Smooth muscle cell (in vitro differentiated cells): ENCODE results near the gene ZFYVE19. TPM values are rescaled to one million over a fixed set of nuclear protein-coding genes. Genes with fewer than 3 reads are reported as not detected.

Source experiments
- DNase-seq: peaks from one replicate; lab custom pipeline; 2025; ENCODE audit not compliant: unreplicated experiment; lab: John Stamatoyannopoulos, UW
- H2AFZ ChIP-seq: fragments of 200-600 bp; sonication (generic); 2 replicates; pipeline ENCODE4 v1.6.0; 2016; ENCODE audit warnings: antibody characterized with exemption, low read depth, mild to moderate bottlenecking
- H3F3A ChIP-seq: fragments of 200-600 bp; sonication (generic); 2 replicates; pipeline ENCODE4 v1.6.0; 2017; ENCODE audit warnings: antibody characterized with exemption, low read depth
- H3K27ac ChIP-seq: fragments of 200-600 bp; sonication (generic); 2 replicates; pipeline ENCODE4 v1.5.1; 2016; ENCODE audit warnings: low read depth, mild to moderate bottlenecking
- H3K27me3 ChIP-seq: fragments of 200-600 bp; sonication (generic); 2 replicates; pipeline ENCODE4 v1.6.1; 2016; ENCODE audit warnings: low read depth, mild to moderate bottlenecking
- H3K36me3 ChIP-seq: fragments of 200-600 bp; sonication (generic); 2 replicates; pipeline ENCODE4 v1.5.1; 2016; ENCODE audit warnings: low read depth
- H3K4me1 ChIP-seq: fragments of 200-600 bp; sonication (generic); 2 replicates; pipeline ENCODE4 v1.5.1; 2016; ENCODE audit warnings: low read depth
- H3K4me2 ChIP-seq: fragments of 200-600 bp; sonication (generic); 2 replicates; pipeline ENCODE4 v1.6.0; 2016; ENCODE audit warnings: mild to moderate bottlenecking
- H3K4me3 ChIP-seq: fragments of 200-600 bp; sonication (generic); 2 replicates; pipeline ENCODE4 v1.5.1; 2016; ENCODE audit warnings: mild to moderate bottlenecking
- H3K79me2 ChIP-seq: fragments of 200-600 bp; sonication (generic); 2 replicates; pipeline ENCODE4 v1.6.0; 2016; ENCODE audit warnings: low read depth, mild to moderate bottlenecking
- H3K9ac ChIP-seq: fragments of 200-600 bp; sonication (generic); 2 replicates; pipeline ENCODE4 v1.6.0; 2016; ENCODE audit warnings: low read depth
- H3K9me3 ChIP-seq: fragments of 200-600 bp; sonication (generic); replicated peaks from 2 replicates; pipeline ENCODE4 v1.5.1; 2016; ENCODE audit warnings: low read depth
- H4K20me1 ChIP-seq: fragments of 200-600 bp; sonication (generic); 2 replicates; pipeline ENCODE4 v1.6.0; 2016; ENCODE audit warnings: low read depth
- WGBS: methylation state at CpG from one replicate; pipeline ENCODE4 v1.1.7; 2016; ENCODE audit warnings: low lambda C conversion rate; 5-methylcytosine and 5-hydroxymethylcytosine counted together
- polyA plus RNA-seq: library from polyadenylated mRNA; unstranded; fragments of >200 nt; fragmentation: Nextera tagmentation; extraction: Ambion mirVana; gene quantifications from 2 replicates; pipeline ENCODE4 v1.2.1, GENCODE V29; 2016
- total RNA-seq: library from RNA; depleted of rRNA; stranded (reverse); fragments of >200 nt; gene quantifications from 2 replicates; pipeline ENCODE4 v1.2.3, GENCODE V29; 2014
- TF ChIP-seq, protein P1 (sequence below): fragments of 200-600 bp; sonication (generic); IDR thresholded peaks from 2 replicates; pipeline ENCODE4 v1.5.1; 2017; ENCODE audit warnings: borderline replicate concordance, mild to moderate bottlenecking, antibody characterized with exemption; ENCODE audit not compliant: insufficient read depth, poor library complexity, severe bottlenecking

Gene ZFYVE19
- total and polyA plus RNA-seq, 2 experiments from 2014 or later, result 16.5 to 30.1 TPM

DNA sequence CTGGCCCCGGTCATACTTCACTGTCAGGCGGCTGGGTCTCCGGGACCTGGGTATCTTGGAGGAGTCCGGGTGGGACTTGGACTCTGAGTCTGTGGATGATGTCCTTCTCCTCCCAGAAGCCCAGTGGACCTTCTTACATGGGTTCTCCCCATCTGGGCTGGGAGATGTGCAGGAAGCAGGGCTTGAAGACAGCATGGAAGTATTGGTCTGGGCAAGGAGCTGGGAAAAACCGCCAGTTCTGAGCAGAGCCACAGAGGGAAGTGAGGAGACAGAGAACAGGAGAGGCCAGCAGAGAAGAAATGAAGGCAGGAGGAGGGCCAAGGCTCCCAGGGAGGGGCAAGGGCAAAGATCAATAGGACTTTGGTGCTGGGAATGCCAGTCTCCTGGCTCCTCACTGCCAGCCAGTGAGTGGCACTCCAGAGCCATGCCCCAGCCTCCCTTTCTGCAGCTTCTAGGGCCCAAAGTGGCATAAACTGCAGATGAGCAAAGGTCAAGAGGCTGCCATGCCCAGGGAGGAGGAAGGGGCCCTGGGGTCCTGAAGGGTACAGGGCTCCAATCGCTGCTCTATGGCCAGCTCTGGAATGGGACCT is 21.7 kb downstream of the ZFYVE19 start, which contains the start of gene PPP1R14D:
PPP1R14D (minus strand) TSS at position 262 of the 590 bp plus-strand sequence; CDS start at position 195, 67 bp downstream.
- no peak within 1 kb of the TSS for H2AFZ ChIP-seq
- no peaks in the 10 kb centered on the region for H3K79me2 ChIP-seq
- H3K27ac ChIP-seq, result no peak within 1 kb of the TSS
- H3K4me1 ChIP-seq, result no peaks in the 10 kb centered on the region
- H3F3A ChIP-seq, result no peaks in the 10 kb centered on the region
- no peak within 1 kb of the TSS for H3K4me2 ChIP-seq
- TF ChIP-seq, protein P1, sequence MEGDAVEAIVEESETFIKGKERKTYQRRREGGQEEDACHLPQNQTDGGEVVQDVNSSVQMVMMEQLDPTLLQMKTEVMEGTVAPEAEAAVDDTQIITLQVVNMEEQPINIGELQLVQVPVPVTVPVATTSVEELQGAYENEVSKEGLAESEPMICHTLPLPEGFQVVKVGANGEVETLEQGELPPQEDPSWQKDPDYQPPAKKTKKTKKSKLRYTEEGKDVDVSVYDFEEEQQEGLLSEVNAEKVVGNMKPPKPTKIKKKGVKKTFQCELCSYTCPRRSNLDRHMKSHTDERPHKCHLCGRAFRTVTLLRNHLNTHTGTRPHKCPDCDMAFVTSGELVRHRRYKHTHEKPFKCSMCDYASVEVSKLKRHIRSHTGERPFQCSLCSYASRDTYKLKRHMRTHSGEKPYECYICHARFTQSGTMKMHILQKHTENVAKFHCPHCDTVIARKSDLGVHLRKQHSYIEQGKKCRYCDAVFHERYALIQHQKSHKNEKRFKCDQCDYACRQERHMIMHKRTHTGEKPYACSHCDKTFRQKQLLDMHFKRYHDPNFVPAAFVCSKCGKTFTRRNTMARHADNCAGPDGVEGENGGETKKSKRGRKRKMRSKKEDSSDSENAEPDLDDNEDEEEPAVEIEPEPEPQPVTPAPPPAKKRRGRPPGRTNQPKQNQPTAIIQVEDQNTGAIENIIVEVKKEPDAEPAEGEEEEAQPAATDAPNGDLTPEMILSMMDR, result no peak
- no peak for DNase-seq
- no peak within 1 kb of the TSS for H3K9ac ChIP-seq
- H3K27me3 ChIP-seq, result no peaks in the 10 kb centered on the region
- 97% methylated on average over 6 of the region's 6 CpGs for WGBS
- H3K9me3 ChIP-seq, result no peaks in the 10 kb centered on the region
- H3K4me3 ChIP-seq, result no peak within 1 kb of the TSS
- no peaks in the 10 kb centered on the region for H3K36me3 ChIP-seq
- H4K20me1 ChIP-seq, result no peaks in the 10 kb centered on the region

DNA sequence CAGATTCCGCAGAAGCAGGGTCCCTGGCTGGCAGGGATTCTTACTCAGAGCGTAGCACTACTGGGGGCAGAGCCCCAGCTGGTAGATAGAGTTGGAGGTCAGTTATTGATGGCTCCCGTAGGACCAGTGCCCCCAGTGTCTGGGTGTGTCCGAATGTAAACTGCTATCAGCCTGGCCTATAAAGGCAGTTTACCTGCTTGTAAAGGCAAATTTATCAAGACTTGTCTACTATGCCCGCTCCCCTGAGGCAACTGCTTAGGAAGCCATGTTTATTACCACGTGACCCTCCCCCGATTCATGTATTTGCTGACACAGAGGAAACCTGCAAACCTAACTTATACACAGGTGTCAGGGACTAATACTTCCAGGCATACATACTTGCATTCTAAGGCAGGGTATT is 22.2 kb downstream of the ZFYVE19 start:
- no peaks in the 10 kb centered on the region for H3K9me3 ChIP-seq
- 87% methylated on average over 7 of the region's 7 CpGs for WGBS

GRCh38 chr15:40830884-40831283 is 24.0 kb downstream of the ZFYVE19 start:
- H4K20me1 ChIP-seq, result no peaks in the 10 kb centered on the region
- H3K4me1 ChIP-seq, result no peaks in the 10 kb centered on the region
- no peaks in the 10 kb centered on the region for H3K9me3 ChIP-seq
- H3K4me2 ChIP-seq, result no peak overlapping the region
- H3K36me3 ChIP-seq, result no peaks in the 10 kb centered on the region
- H2AFZ ChIP-seq, result no peak overlapping the region
- DNase-seq, result no peak
- no peaks in the 10 kb centered on the region for H3K27me3 ChIP-seq
- H3K27ac ChIP-seq, result no peak overlapping the region
- H3K79me2 ChIP-seq, result no peaks in the 10 kb centered on the region
- WGBS, result 57% methylated on average over 2 of the region's 2 CpGs
- H3F3A ChIP-seq, result no peaks in the 10 kb centered on the region
- TF ChIP-seq, protein P1, result no peak
- H3K4me3 ChIP-seq, result no peak overlapping the region
- H3K9ac ChIP-seq, result no peak overlapping the region

More for the DNA sequence above, 22.2 kb downstream of the ZFYVE19 start:
- Histone ChIP-seq H2AFZ (no peak overlapping the region), H3K4me3 (no peak overlapping the region), H3K79me2 (no peaks in the 10 kb centered on the region), H3K4me1 (no peaks in the 10 kb centered on the region), H3K9ac (no peak overlapping the region), H3F3A (no peaks in the 10 kb centered on the region), H3K4me2 (no peak overlapping the region), H3K36me3 (no peaks in the 10 kb centered on the region), H3K27ac (no peak overlapping the region), H4K20me1 (no peaks in the 10 kb centered on the region), H3K27me3 (no peaks in the 10 kb centered on the region)
- no peak for DNase-seq
- TF ChIP-seq, protein P1, result no peak

DNA sequence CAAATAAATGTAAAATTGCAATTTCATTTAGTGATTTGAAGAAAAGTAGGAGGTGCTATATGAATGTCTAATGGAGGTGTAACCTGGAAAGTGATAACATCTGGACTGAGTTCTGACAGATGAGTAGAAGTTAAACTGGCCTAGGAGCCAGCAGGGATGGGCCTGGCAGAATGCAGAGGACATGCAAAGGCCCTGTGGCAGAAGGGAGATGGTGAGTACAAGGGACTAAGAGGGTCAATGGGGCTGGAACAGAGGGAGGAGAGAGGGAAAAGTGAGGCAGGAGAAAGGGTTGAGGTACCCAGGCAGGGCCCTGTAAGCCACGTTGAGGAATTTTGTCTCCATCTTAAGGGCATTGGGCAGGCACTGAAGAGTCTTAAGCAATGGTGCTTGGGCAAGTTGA is 25.0 kb downstream of the ZFYVE19 start:
- Histone ChIP-seq H3K79me2 (no peaks in the 10 kb centered on the region), H3K27me3 (no peaks in the 10 kb centered on the region), H3K9ac (no peak overlapping the region), H3K4me1 (no peaks in the 10 kb centered on the region), H3K36me3 (no peaks in the 10 kb centered on the region), H3F3A (no peaks in the 10 kb centered on the region), H3K4me3 (no peak overlapping the region), H3K4me2 (no peak overlapping the region), H3K27ac (no peak overlapping the region), H2AFZ (no peak overlapping the region), H3K9me3 (no peaks in the 10 kb centered on the region), H4K20me1 (no peaks in the 10 kb centered on the region)
- WGBS, result 94% methylated on average over 1 of the region's 1 CpG
- DNase-seq, result no peak
- TF ChIP-seq, protein P1, result no peak
